Neutrophil (primary cell): ENCODE data around the gene HYAL2.

Experiments used
- H3K27ac ChIP-seq: fragments of 200-600 bp; sonication (generic); 2 replicates; pipeline ENCODE4 v1.5.1; 2016; ENCODE audit warnings: mild to moderate bottlenecking, moderate library complexity
- H3K27me3 ChIP-seq: fragments of 200-600 bp; sonication (generic); 2 replicates; pipeline ENCODE4 v1.6.0; 2016; ENCODE audit warnings: mild to moderate bottlenecking
- H3K36me3 ChIP-seq: fragments of 200-600 bp; sonication (generic); 2 replicates; pipeline ENCODE4 v1.5.1; 2017
- H3K4me1 ChIP-seq, 2 experiments: fragments of 200-600 bp in 1 of 2; sonication (generic) in 1 of 2; 1 replicate in 1 of 2; 2 replicates in 1 of 2; pipeline versions ENCODE4 v1.5.1 to v1.6.1; 2013 to 2016; ENCODE audit warnings: low read depth in 1 of 2, low read length in 1 of 2, mild to moderate bottlenecking in 1 of 2, moderate library complexity in 1 of 2; ENCODE audit not compliant: control insufficient read depth in 1 of 2, insufficient read depth in 1 of 2
- H3K4me3 ChIP-seq, 2 experiments: fragments of 200-600 bp in 1 of 2; sonication (generic) in 1 of 2; 1 replicate in 1 of 2; 2 replicates in 1 of 2; pipeline ENCODE4 v1.5.1; 2013 to 2016; ENCODE audit warnings: low read depth in 1 of 2, low read length in 1 of 2, mild to moderate bottlenecking in 1 of 2, moderate library complexity in 1 of 2
- H3K9me3 ChIP-seq: fragments of 200-600 bp; sonication (generic); 2 replicates; pipeline ENCODE4 v1.5.1; 2016
- CTCF ChIP-seq: fragments of 200-600 bp; sonication (generic); IDR thresholded peaks from 2 replicates; pipeline ENCODE4 v1.5.1; 2016; ENCODE audit warnings: antibody characterized with exemption

The HYAL2 gene

DNA sequence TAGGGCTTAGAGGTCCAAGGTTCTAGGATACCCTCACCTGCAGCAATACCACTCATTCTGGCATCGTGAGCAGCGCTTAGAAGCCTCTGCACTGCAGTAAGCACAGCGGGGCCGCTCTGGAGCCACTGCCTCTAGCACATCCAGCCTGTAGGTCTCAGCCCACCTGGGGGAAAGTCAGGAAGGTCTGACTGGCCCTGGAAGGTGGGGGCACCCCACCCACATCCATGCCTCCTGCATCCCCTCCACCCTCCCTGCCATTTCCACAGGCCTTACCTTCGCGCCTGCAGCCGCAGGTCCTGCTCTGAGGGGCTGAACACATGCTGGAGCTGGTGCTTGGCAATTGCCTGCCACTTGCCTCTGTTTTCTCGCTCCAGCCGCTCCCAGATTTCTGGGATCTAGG, 19.0 kb upstream of the HYAL2 start:
- H3K27me3 ChIP-seq: no peaks in the 10 kb centered on the region
- TF ChIP-seq CTCF: no peak
- H3K4me3 ChIP-seq: peak overlapping the region; percentile 91 to 93
- no peaks in the 10 kb centered on the region for H3K9me3 ChIP-seq
- H3K4me1 ChIP-seq: peaks cover 77 to 85% of the 10 kb centered on the region in 2 experiments
- H3K27ac ChIP-seq: peak overlapping the region; percentile 100
- no peaks in the 10 kb centered on the region for H3K36me3 ChIP-seq

DNA sequence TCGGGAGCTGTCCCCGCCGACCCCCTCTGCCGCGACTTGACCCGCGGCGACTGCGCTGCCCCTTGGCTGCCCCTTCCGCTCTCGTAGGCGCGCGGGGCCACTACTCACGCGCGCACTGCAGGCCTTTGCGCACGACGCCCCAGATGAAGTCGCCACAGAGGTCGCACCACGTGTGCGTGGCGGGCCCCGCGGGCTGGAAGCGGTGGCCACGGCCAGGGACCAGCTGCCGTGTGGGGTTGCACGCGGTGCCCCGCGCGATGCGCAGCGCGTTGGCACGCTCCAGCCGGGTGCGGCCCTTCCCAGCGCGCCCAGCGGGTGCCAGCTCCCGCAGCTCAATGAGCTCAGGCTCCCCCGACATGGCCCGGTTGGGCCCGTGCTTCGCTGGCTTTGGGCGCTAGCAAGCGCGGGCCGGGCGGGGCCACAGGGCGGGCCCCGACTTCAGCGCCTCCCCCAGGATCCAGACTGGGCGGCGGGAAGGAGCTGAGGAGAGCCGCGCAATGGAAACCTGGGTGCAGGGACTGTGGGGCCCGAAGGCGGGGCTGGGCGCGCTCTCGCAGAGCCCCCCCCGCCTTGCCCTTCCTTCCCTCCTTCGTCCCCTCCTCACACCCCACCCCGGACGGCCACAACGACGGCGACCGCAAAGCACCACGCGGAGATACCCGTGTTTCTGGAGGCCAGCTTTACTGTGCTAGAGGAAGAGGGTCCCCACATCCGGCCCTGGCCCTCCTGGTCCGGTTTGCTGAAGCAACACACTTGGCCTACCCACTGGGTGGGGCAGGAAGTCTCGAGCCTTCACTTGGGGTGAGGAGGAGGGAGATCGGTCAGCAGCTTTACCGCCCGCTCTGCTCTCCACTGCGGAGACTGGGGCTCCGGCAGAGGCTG, 18.1 kb upstream of the HYAL2 start, which contains the start of gene RASSF1:
TSS of gene RASSF1 (minus strand) at position 389 of the 882 bp plus-strand sequence. CDS start at position 358, 31 bp downstream.
- Histone ChIP-seq H3K27ac (peak within 1 kb of the TSS; percentile 100), H3K4me1 (peaks cover 82 to 83% of the 10 kb centered on the region in 2 experiments)

DNA sequence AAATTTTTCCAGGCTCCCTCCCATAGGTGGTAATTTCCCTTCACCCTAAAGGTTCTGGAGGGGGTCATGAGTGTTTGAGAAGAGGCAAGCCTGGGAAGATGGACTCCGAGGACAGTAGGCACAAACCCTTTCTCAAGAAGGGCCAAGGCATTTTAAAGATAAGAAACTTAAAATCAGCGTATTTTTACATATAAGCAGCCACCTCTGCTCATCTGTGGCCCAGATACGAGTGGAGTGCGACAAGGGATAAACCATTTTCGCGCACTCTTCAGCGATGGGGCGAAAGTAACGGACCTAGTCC, 17.6 kb upstream of the HYAL2 start:
- Histone ChIP-seq H3K27me3 (no peaks in the 10 kb centered on the region), H3K9me3 (no peaks in the 10 kb centered on the region), H3K36me3 (no peaks in the 10 kb centered on the region), H3K4me3 (peak overlapping the region; percentile 91 to 93), H3K27ac (peak overlapping the region; percentile 100), H3K4me1 (peaks cover 77% of the 10 kb centered on the region in 2 experiments)
- TF ChIP-seq CTCF: no peak

More for the DNA sequence above, 18.1 kb upstream of the HYAL2 start, which contains the start of gene RASSF1:
- Histone ChIP-seq H3K4me3 (peak within 1 kb of the TSS; percentile 91 to 93), H3K9me3 (no peaks in the 10 kb centered on the region), H3K27me3 (no peaks in the 10 kb centered on the region), H3K36me3 (no peaks in the 10 kb centered on the region)
- TF ChIP-seq CTCF: no peak

DNA sequence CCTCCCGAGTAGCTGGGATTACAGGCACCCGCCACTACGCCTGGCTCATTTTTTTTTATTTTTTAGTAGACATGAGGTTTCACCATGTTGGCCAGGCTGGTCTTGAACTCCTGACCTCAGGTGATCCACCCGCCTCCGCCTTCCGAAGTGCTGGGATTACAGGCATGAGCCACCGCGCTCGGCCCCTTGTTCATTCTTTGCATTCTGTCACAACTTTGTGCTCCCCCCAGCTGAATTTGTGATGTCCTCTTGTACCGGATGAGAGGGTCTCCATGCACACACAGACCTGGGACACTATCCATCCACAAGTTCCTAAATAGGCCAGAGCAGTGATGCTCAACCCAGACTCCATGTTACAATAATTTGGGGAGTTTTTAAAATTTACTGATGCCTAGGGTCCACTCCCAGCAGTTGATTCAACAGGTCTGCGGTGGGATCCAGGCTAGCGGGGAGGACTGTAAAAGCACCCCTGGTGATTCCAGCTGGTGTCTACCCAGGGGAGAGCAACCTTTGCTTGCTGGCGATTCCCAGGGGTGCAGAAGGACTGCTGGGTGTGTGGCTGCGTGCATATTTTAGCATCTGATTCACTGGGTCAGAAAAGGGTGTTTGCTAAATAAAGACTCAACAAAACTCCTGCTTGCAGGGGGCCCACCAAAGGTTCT, 17.1 kb upstream of the HYAL2 start:
- no peak for TF ChIP-seq CTCF
- Histone ChIP-seq H3K4me3 (peak overlapping the region; percentile 91 to 93), H3K27ac (peak overlapping the region; percentile 100), H3K9me3 (no peaks in the 10 kb centered on the region), H3K4me1 (peaks cover 72% of the 10 kb centered on the region in 2 experiments), H3K36me3 (no peaks in the 10 kb centered on the region), H3K27me3 (no peaks in the 10 kb centered on the region)

DNA sequence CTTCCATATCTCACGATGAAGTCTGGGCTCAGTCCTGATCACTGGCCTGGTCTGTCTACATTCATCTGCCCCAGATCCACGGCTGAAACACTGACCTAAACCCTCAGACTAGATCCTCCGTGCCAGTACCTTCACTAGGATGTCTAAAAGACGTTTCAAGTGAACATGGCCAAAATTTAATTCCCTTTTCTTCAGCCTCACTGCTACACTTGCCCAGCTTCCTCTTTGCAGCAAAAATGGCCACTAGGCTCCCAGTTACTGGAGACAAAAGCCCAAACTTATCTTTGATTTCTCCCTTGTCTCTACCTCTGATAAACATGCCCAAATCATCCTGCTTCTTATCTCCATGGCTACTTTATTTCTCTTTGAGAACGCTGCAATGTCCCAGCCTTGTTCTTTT, 16.4 kb upstream of the HYAL2 start:
- peak overlapping the region; percentile 91 to 93 for H3K4me3 ChIP-seq
- H3K27ac ChIP-seq: peak overlapping the region; percentile 100
- peaks cover 71 to 78% of the 10 kb centered on the region in 2 experiments for H3K4me1 ChIP-seq

More for the DNA sequence above, 16.4 kb upstream of the HYAL2 start:
- no peaks in the 10 kb centered on the region for H3K27me3 ChIP-seq
- no peaks in the 10 kb centered on the region for H3K36me3 ChIP-seq
- peak; percentile 14 for TF ChIP-seq CTCF
- no peaks in the 10 kb centered on the region for H3K9me3 ChIP-seq
